ENCODE data around the gene FMO5. TPM values are rescaled to one million over a fixed set of nuclear protein-coding genes. Genes with fewer than 3 reads are reported as not detected.

FMO5 gene
- total RNA-seq, 3 donors from 2014 or later, result 25.2 to 111 (median 55.7) TPM

GRCh38 chr1:147223740-147224615, 1.2 kb downstream of the FMO5 start:
- Histone ChIP-seq H3K9me3 (no peaks in the 10 kb centered on the region), H3K4me3 (no peak overlapping the region), H3K36me3 (ENCODE audit: low read depth) (no peaks in the 10 kb centered on the region), H3K4me1 (ENCODE audit: low read depth) (peaks cover 8% of the 10 kb centered on the region)
- TF ChIP-seq CTCF (IDR thresholded peaks at IDR 0.05), result no peak
- ATAC-seq, result no peak
- DNase-seq, result no peak
- intact Hi-C loops (cut with DNase I, micrococcal nuclease), result no loop called here

- ATAC-seq, result no peak
- H3K4me1 ChIP-seq (ENCODE audit: low read depth), result peaks cover 25% of the 10 kb centered on the region
- intact Hi-C loops (cut with DNase I, micrococcal nuclease), result no loop called here
- DNase-seq, result no peak
- H3K4me3 ChIP-seq, result no peak overlapping the region
- H3K9me3 ChIP-seq, result no peaks in the 10 kb centered on the region
- H3K36me3 ChIP-seq (ENCODE audit: low read depth), result no peaks in the 10 kb centered on the region
- no peak for TF ChIP-seq CTCF (IDR thresholded peaks at IDR 0.05)
Observed at GRCh38 chr1:147218606-147219005, 6.5 kb downstream of the FMO5 start.

- Histone ChIP-seq H3K9me3 (no peaks in the 10 kb centered on the region), H3K4me1 (ENCODE audit: low read depth) (peaks cover 25% of the 10 kb centered on the region), H3K36me3 (ENCODE audit: low read depth) (no peaks in the 10 kb centered on the region), H3K4me3 (no peak overlapping the region)
- no peak for TF ChIP-seq CTCF (IDR thresholded peaks at IDR 0.05)
- ATAC-seq (no peak), DNase-seq (no peak)
- intact Hi-C loops (cut with DNase I, micrococcal nuclease), result no loop called here
Observed at GRCh38 chr1:147217141-147217540, 8.0 kb downstream of the FMO5 start.

GRCh38 chr1:147216124-147216523, 9.0 kb downstream of the FMO5 start:
- no peak for ATAC-seq
- Histone ChIP-seq H3K9me3 (no peaks in the 10 kb centered on the region), H3K4me1 (ENCODE audit: low read depth) (peaks cover 25% of the 10 kb centered on the region), H3K36me3 (ENCODE audit: low read depth) (no peaks in the 10 kb centered on the region), H3K4me3 (no peak overlapping the region)
- intact Hi-C loops (cut with DNase I, micrococcal nuclease), result no loop called here
- no peak for TF ChIP-seq CTCF (IDR thresholded peaks at IDR 0.05)
- no peak for DNase-seq

- TF ChIP-seq CTCF (IDR thresholded peaks at IDR 0.05), result no peak
- DNase-seq (no peak), ATAC-seq (no peak)
- Histone ChIP-seq H3K4me3 (no peak overlapping the region), H3K9me3 (no peaks in the 10 kb centered on the region), H3K36me3 (ENCODE audit: low read depth) (no peaks in the 10 kb centered on the region), H3K4me1 (ENCODE audit: low read depth) (peaks cover 26% of the 10 kb centered on the region)
- intact Hi-C loops (cut with DNase I, micrococcal nuclease), result no loop called here
Observed at GRCh38 chr1:147215540-147215916, 9.6 kb downstream of the FMO5 start.

All from mucosa of descending colon (tissue), 3 donors.